SK-N-SH (cell line): Measurements from ENCODE around the gene IGFBP3. TPM values are rescaled to one million over a fixed set of nuclear protein-coding genes. Genes with fewer than 3 reads are reported as not detected.

Source experiments
- CTCF ChIA-PET: fragments of 300-600, 350-600 bp; formaldehyde crosslinking; extraction: SDS; loops from one replicate; lab custom pipeline; 2021; lab: Yijun Ruan, JAX
- POLR2A ChIA-PET: fragments of 350-600 bp; sonication (Branson Sonifier 250); formaldehyde crosslinking; extraction: SDS; loops from one replicate; lab custom pipeline; 2020; ENCODE audit warnings: antibody characterized with exemption, inconsistent platforms; lab: Yijun Ruan, JAX
- DNase-seq: peaks from one replicate; pipeline ENCODE4 v3.0.0; 2012
- H2AFZ ChIP-seq: fragments of 200-600 bp; sonication (generic); 2 replicates; pipeline ENCODE4 v1.8.1; 2016; ENCODE audit warnings: antibody characterized with exemption, mild to moderate bottlenecking, low read depth
- H3F3A ChIP-seq: fragments of 200-600 bp; sonication (generic); replicated peaks from 2 replicates; pipeline ENCODE3; 2016; ENCODE audit warnings: antibody characterized with exemption, mild to moderate bottlenecking; ENCODE audit not compliant: insufficient read depth
- H3K27ac ChIP-seq, 2 experiments: fragments of 200-500 bp in 1 of 2; fragments of 200-600 bp in 1 of 2; sonication (Bioruptor generic) in 1 of 2; sonication (generic), shearing (Covaris generic) in 1 of 2; 2 replicates each; pipeline versions ENCODE4 v1.5.1 to v1.6.1; 2014 to 2016; ENCODE audit warnings: low read depth in 2 of 2, inconsistent platforms in 1 of 2, low read length in 1 of 2, mild to moderate bottlenecking in 1 of 2, mixed read lengths in 1 of 2
- H3K27me3 ChIP-seq: fragments of 200-600 bp; sonication (generic), shearing (Covaris generic); 2 replicates; pipeline ENCODE4 v1.6.1; 2016; ENCODE audit warnings: mixed run types; ENCODE audit not compliant: insufficient read depth
- H3K36me3 ChIP-seq, 2 experiments: fragments of 200-500 bp in 1 of 2; fragments of 200-600 bp in 1 of 2; sonication (Bioruptor generic) in 1 of 2; sonication (generic) in 1 of 2; replicated peaks in 1 of 2; 2 replicates each; pipeline versions ENCODE3 to v1.5.1; 2014 to 2016; ENCODE audit warnings: low read length in 1 of 2, mild to moderate bottlenecking in 1 of 2; ENCODE audit not compliant: insufficient read depth in 2 of 2, control insufficient read depth in 1 of 2
- H3K4me1 ChIP-seq, 2 experiments: fragments of 200-500 bp in 1 of 2; fragments of 200-600 bp in 1 of 2; sonication (Bioruptor generic) in 1 of 2; sonication (generic), shearing (Covaris generic) in 1 of 2; 2 replicates each; pipeline versions ENCODE4 v1.5.1 to v1.6.1; 2014 to 2016; ENCODE audit warnings: low read depth in 1 of 2, low read length in 1 of 2, mixed run types in 1 of 2; ENCODE audit not compliant: insufficient read depth in 2 of 2, control insufficient read depth in 1 of 2
- H3K4me2 ChIP-seq: fragments of 200-600 bp; sonication (generic), shearing (Covaris generic); 2 replicates; pipeline ENCODE4 v1.6.1; 2017; ENCODE audit warnings: mixed run types
- H3K4me3 ChIP-seq, 2 experiments: fragments of 200-500 bp in 1 of 2; fragments of 200-600 bp in 1 of 2; sonication (Bioruptor generic) in 1 of 2; sonication (generic), shearing (Covaris generic) in 1 of 2; 2 replicates each; pipeline versions ENCODE4 v1.5.1 to v1.8.1; 2014 to 2016; ENCODE audit warnings: low read depth in 2 of 2, inconsistent platforms in 1 of 2, low read length in 1 of 2, mild to moderate bottlenecking in 1 of 2, mixed read lengths in 1 of 2, moderate library complexity in 1 of 2
- H3K79me2 ChIP-seq: fragments of 200-600 bp; sonication (generic); 2 replicates; pipeline ENCODE4 v1.8.1; 2017; ENCODE audit warnings: mild to moderate bottlenecking; ENCODE audit not compliant: insufficient read depth
- H3K9ac ChIP-seq: fragments of 200-600 bp; sonication (generic); 2 replicates; pipeline ENCODE4 v1.6.1; 2017; ENCODE audit warnings: mixed run types
- H3K9me2 ChIP-seq: fragments of 200-600 bp; sonication (generic); 2 replicates; pipeline ENCODE4 v1.6.1; 2017; ENCODE audit warnings: mixed run types
- H3K9me3 ChIP-seq: fragments of 200-600 bp; sonication (generic); 2 replicates; pipeline ENCODE4 v1.6.1; 2017; ENCODE audit warnings: mixed run types, mild to moderate bottlenecking, moderate library complexity
- H4K20me1 ChIP-seq: fragments of 200-600 bp; sonication (generic); 2 replicates; pipeline ENCODE4 v1.6.1; 2017; ENCODE audit warnings: mild to moderate bottlenecking, mixed run types; ENCODE audit not compliant: insufficient read depth
- CHD2 ChIP-seq: fragments of 150-350 bp; IDR thresholded peaks from 2 replicates; pipeline ENCODE4 v1.6.1; 2018; ENCODE audit warnings: low read length; ENCODE audit not compliant: partially characterized antibody
- EP300 ChIP-seq, 2 experiments: IDR thresholded peaks; 2 replicates each; pipeline versions ENCODE4 v1.4.0 to v1.6.1; 2012; ENCODE audit warnings: borderline replicate concordance in 1 of 2, low read depth in 1 of 2, low read length in 1 of 2
- EZH2phosphoT487 ChIP-seq: fragments of 200-600 bp; sonication (generic); IDR thresholded peaks from 2 replicates; pipeline ENCODE4 v1.6.1; 2017; ENCODE audit warnings: low read depth, mixed run types, mild to moderate bottlenecking, antibody characterized with exemption, moderate library complexity, borderline replicate concordance
- FOSL2 ChIP-seq: IDR thresholded peaks from 2 replicates; pipeline ENCODE4 v1.4.0; 2012; ENCODE audit warnings: low read depth, mild to moderate bottlenecking, moderate library complexity, borderline replicate concordance
- FOXJ3 ChIP-seq: sonication (generic); formaldehyde crosslinking; IDR thresholded peaks from 2 replicates; pipeline ENCODE4 v1.5.1; 2020; ENCODE audit warnings: mild to moderate bottlenecking, missing genetic modification reagents
- MEF2A ChIP-seq: IDR thresholded peaks from 2 replicates; pipeline ENCODE4 v1.4.0; 2012; ENCODE audit warnings: low read depth, borderline replicate concordance
- NFIC ChIP-seq: IDR thresholded peaks from 2 replicates; pipeline ENCODE4 v1.4.0; 2012; ENCODE audit warnings: borderline replicate concordance
- POLR2AphosphoS5 ChIP-seq: IDR thresholded peaks from 2 replicates; pipeline ENCODE4 v1.6.1; 2012; ENCODE audit warnings: low read depth, low read length
- RAD21 ChIP-seq: IDR thresholded peaks from 2 replicates; pipeline ENCODE4 v1.6.1; 2012; ENCODE audit warnings: mild to moderate bottlenecking, low read length
- SMC3 ChIP-seq: IDR thresholded peaks from 2 replicates; pipeline ENCODE4 v1.6.1; 2012; ENCODE audit warnings: low read depth, low read length, improper control_type of control experiment
- TCF12 ChIP-seq: IDR thresholded peaks from 2 replicates; pipeline ENCODE4 v1.4.0; 2012
- TEAD4 ChIP-seq: IDR thresholded peaks from 2 replicates; pipeline ENCODE4 v1.4.0; 2012; ENCODE audit warnings: mild to moderate bottlenecking, borderline replicate concordance; ENCODE audit not compliant: insufficient read depth
- WGBS: methylation state at CpG from one replicate; pipeline ENCODE4 v1.1.6; 2017; ENCODE audit warnings: low lambda C conversion rate; 5-methylcytosine and 5-hydroxymethylcytosine counted together
- polyA plus RNA-seq, 3 experiments: library from polyadenylated mRNA; depleted of rRNA; stranded (reverse); fragments of >200 nt; gene quantifications; 2 replicates each; pipeline ENCODE4 v1.2.3, GENCODE V29; 2012
- TF ChIP-seq, protein P1 (sequence below): IDR thresholded peaks from 2 replicates; pipeline ENCODE4 v1.6.1; 2012; ENCODE audit warnings: mild to moderate bottlenecking, low read depth, low read length, moderate library complexity
- TF ChIP-seq, protein P2 (sequence below): fragments of 200-600 bp; sonication (generic); IDR thresholded peaks from 2 replicates; pipeline ENCODE4 v1.6.1; 2017; ENCODE audit warnings: antibody characterized with exemption, mild to moderate bottlenecking, moderate library complexity
- TF ChIP-seq, protein P3 (sequence below): fragments of 150-350 bp; IDR thresholded peaks from 2 replicates; pipeline ENCODE4 v1.6.1; 2017; ENCODE audit warnings: antibody characterized with exemption, low read length, low read depth, borderline replicate concordance
- TF ChIP-seq, protein P4 (sequence below): IDR thresholded peaks from 2 replicates; pipeline ENCODE4 v1.4.0; 2012; ENCODE audit warnings: low read depth, borderline replicate concordance

The IGFBP3 gene
- polyA plus RNA-seq, 1 of the 3 experiments (the other 2 are of a cell fraction): 51.2 TPM

DNA sequence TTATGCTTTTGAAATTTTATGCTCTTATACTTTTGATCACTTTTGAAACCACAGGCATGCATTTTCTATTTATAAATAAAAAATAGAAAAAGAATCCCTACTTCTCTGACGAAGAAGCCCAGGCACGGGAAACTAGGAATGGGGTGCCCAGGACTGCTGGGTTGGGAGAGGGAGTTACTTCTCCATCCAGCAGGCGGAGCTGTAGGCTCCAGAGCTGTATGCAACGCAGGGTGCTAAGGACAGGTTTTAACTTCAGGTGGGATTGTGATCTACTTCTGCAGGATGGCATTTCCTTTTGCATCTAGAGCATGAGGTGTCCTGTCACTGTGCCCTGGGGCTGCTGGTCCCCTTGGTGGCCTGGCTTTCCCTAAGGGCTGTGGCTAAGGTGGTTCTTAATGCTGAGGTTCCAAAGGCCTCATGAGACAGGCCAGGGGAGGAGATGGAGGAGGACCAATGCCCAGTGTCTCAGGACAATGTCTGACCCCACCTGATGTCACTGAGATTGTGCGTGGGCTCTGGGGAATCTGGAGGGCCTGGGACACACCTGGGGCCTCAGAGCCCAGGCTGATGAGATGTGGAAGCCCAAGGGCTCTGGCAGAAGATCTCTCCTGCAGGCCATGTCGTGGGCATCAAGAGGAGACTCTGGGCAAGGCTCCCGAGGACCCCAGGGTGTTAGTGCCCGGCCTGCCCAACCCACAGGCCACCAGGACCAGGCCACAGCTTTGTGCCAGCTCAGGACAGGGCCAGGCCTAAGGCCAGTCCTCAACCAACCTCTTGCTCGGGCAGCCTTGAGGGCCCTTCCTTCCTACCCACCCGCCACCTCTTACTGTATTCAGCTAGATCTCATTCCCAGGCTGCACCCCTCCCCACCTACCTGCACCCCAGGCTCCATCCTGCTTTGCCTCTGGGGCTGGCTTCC, 48.7 kb downstream of the IGFBP3 start:
- H3K9ac ChIP-seq: no peak overlapping the region
- H3F3A ChIP-seq: peaks cover 12% of the 10 kb centered on the region
- H3K27me3 ChIP-seq: no peaks in the 10 kb centered on the region
- no peak for DNase-seq
- H3K36me3 ChIP-seq: no peaks in the 10 kb centered on the region
- ChIA-PET CTCF (interaction anchor here (1.7 kb wide), 1 partner anchor 9 kb away, joined by 3 read pairs; no protein-coding TSS in a partner anchor), POLR2A (no interaction called here)
- 0 out of 2 replicates have a peak, but pooled peaks have one; percentile 5 for TF ChIP-seq RAD21
- 0 out of 2 replicates have a peak, but pooled peaks have one; percentile 10 for TF ChIP-seq SMC3
- TF ChIP-seq, protein P1, sequence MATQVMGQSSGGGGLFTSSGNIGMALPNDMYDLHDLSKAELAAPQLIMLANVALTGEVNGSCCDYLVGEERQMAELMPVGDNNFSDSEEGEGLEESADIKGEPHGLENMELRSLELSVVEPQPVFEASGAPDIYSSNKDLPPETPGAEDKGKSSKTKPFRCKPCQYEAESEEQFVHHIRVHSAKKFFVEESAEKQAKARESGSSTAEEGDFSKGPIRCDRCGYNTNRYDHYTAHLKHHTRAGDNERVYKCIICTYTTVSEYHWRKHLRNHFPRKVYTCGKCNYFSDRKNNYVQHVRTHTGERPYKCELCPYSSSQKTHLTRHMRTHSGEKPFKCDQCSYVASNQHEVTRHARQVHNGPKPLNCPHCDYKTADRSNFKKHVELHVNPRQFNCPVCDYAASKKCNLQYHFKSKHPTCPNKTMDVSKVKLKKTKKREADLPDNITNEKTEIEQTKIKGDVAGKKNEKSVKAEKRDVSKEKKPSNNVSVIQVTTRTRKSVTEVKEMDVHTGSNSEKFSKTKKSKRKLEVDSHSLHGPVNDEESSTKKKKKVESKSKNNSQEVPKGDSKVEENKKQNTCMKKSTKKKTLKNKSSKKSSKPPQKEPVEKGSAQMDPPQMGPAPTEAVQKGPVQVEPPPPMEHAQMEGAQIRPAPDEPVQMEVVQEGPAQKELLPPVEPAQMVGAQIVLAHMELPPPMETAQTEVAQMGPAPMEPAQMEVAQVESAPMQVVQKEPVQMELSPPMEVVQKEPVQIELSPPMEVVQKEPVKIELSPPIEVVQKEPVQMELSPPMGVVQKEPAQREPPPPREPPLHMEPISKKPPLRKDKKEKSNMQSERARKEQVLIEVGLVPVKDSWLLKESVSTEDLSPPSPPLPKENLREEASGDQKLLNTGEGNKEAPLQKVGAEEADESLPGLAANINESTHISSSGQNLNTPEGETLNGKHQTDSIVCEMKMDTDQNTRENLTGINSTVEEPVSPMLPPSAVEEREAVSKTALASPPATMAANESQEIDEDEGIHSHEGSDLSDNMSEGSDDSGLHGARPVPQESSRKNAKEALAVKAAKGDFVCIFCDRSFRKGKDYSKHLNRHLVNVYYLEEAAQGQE: no peak
- TF ChIP-seq FOSL2: no peak
- TF ChIP-seq, protein P2, sequence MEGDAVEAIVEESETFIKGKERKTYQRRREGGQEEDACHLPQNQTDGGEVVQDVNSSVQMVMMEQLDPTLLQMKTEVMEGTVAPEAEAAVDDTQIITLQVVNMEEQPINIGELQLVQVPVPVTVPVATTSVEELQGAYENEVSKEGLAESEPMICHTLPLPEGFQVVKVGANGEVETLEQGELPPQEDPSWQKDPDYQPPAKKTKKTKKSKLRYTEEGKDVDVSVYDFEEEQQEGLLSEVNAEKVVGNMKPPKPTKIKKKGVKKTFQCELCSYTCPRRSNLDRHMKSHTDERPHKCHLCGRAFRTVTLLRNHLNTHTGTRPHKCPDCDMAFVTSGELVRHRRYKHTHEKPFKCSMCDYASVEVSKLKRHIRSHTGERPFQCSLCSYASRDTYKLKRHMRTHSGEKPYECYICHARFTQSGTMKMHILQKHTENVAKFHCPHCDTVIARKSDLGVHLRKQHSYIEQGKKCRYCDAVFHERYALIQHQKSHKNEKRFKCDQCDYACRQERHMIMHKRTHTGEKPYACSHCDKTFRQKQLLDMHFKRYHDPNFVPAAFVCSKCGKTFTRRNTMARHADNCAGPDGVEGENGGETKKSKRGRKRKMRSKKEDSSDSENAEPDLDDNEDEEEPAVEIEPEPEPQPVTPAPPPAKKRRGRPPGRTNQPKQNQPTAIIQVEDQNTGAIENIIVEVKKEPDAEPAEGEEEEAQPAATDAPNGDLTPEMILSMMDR: peak; percentile 54
- TF ChIP-seq TCF12: no peak
- TF ChIP-seq FOXJ3: no peak
- H2AFZ ChIP-seq: no peak overlapping the region
- no peak overlapping the region for H3K4me3 ChIP-seq
- H3K79me2 ChIP-seq: no peaks in the 10 kb centered on the region
- peaks cover 0 to 5% of the 10 kb centered on the region in 2 experiments for H3K4me1 ChIP-seq
- H3K9me3 ChIP-seq: no peaks in the 10 kb centered on the region
- no peaks in the 10 kb centered on the region for H4K20me1 ChIP-seq
- 76% methylated on average over 9 of the region's 10 CpGs for WGBS
- no peaks in the 10 kb centered on the region for H3K9me2 ChIP-seq
- no peak overlapping the region for H3K27ac ChIP-seq
- no peak overlapping the region for H3K4me2 ChIP-seq

DNA sequence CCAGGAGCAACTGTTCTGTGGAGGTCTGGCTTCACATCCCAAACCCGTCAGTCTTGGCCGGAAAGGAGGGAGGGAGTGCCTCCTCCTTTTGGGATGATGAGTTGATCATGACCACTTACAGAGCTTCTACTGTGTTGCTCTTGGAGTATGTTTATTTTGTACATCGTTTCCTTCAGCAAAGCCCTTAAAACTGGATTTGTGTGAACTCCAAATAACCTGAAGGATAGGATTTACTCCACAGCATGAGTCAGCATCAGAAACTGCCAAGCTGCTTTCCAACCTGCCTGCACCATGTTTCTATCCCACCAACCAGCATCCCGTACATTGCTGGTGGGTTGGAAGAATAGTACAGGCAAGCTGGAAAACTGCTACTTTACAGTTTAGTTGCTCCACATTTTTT, 51.6 kb downstream of the IGFBP3 start:
- Histone ChIP-seq H3K9me2 (no peaks in the 10 kb centered on the region), H3K4me3 (no peak overlapping the region), H4K20me1 (no peaks in the 10 kb centered on the region), H3K9me3 (no peaks in the 10 kb centered on the region), H3K27ac (no peak overlapping the region), H3K9ac (no peak overlapping the region), H3K36me3 (no peaks in the 10 kb centered on the region), H3K79me2 (no peaks in the 10 kb centered on the region), H3F3A (peaks cover 5% of the 10 kb centered on the region), H2AFZ (no peak overlapping the region), H3K4me2 (no peak overlapping the region), H3K27me3 (no peaks in the 10 kb centered on the region; the same call in 1 of the 2 replicates), H3K4me1 (peaks cover 0 to 2% of the 10 kb centered on the region in 2 experiments)
- ChIA-PET CTCF (interaction anchor here (0.8 to 1.6 kb wide), 4 partner anchors 15 to 715 kb away, joined by 3 to 7 read pairs (median 3); no protein-coding TSS in a partner anchor), POLR2A (no interaction called here)
- DNase-seq: no peak
- 63% methylated on average over 4 of the region's 4 CpGs for WGBS
- TF ChIP-seq FOXJ3 (no peak), MEF2A (no peak), TEAD4 (no peak), SMC3 (no peak), CHD2 (no peak), NFIC (no peak), POLR2AphosphoS5 (no peak), EZH2phosphoT487 (no peak), EP300 (IDR thresholded peaks at IDR 0.05; ENCODE audit: borderline replicate concordance in 1 of 2, low read depth in 1 of 2, low read length in 1 of 2) (no peak)
- TF ChIP-seq, protein P3, sequence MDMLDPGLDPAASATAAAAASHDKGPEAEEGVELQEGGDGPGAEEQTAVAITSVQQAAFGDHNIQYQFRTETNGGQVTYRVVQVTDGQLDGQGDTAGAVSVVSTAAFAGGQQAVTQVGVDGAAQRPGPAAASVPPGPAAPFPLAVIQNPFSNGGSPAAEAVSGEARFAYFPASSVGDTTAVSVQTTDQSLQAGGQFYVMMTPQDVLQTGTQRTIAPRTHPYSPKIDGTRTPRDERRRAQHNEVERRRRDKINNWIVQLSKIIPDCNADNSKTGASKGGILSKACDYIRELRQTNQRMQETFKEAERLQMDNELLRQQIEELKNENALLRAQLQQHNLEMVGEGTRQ: no peak
- TF ChIP-seq, protein P4, sequence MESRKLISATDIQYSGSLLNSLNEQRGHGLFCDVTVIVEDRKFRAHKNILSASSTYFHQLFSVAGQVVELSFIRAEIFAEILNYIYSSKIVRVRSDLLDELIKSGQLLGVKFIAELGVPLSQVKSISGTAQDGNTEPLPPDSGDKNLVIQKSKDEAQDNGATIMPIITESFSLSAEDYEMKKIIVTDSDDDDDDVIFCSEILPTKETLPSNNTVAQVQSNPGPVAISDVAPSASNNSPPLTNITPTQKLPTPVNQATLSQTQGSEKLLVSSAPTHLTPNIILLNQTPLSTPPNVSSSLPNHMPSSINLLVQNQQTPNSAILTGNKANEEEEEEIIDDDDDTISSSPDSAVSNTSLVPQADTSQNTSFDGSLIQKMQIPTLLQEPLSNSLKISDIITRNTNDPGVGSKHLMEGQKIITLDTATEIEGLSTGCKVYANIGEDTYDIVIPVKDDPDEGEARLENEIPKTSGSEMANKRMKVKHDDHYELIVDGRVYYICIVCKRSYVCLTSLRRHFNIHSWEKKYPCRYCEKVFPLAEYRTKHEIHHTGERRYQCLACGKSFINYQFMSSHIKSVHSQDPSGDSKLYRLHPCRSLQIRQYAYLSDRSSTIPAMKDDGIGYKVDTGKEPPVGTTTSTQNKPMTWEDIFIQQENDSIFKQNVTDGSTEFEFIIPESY: no peak
